ENCODE data around the gene CYFIP1. TPM values are rescaled to one million over a fixed set of nuclear protein-coding genes. Genes with fewer than 3 reads are reported as not detected.

Gene CYFIP1
- total RNA-seq, 4 donors from 2014 or later: 31.1 to 52.6 (median 37.4) TPM

- intact Hi-C loops (cut with DNase I; ENCODE audit: low total_unique reads): loop anchor here (2.0 to 10.0 kb wide), 3 partner anchors 58 to 194 kb away; partner anchors contain the start of genes NIPA1, NIPA2 and TUBGCP5
- DNase-seq: no peak
- H3K27me3 ChIP-seq: no peaks in the 10 kb centered on the region
- in situ Hi-C loops (cut with MboI; ENCODE audit: low sequenced_read_pairs in 4 of 4): no loop called here
- ATAC-seq: no peak
- no peaks in the 10 kb centered on the region for H3K9me3 ChIP-seq
- H3K27ac ChIP-seq: peak overlapping the region in 3 of 4 donors; percentile 69 to 78 (median 74)
- TF ChIP-seq POLR2A (IDR thresholded peaks at IDR 0.05) (no peak), CTCF (IDR thresholded peaks at IDR 0.05 in 4 of 5, conservative IDR thresholded peaks at IDR 0.05 in 1 of 5) (no peak)
- H3K36me3 ChIP-seq: no peaks in the 10 kb centered on the region
- H3K4me1 ChIP-seq: peaks cover 5 to 13% of the 10 kb centered on the region in 2 donors
- H3K4me3 ChIP-seq: peak overlapping the region; percentile 72 to 97 (median 88)
Observed at GRCh38 chr15:22981051-22981840, 1.1 kb upstream of the CYFIP1 start.

GRCh38 chr15:22979238-22980188 lies 655 bp downstream of the CYFIP1 start:
- no peaks in the 10 kb centered on the region for H3K36me3 ChIP-seq
- peak overlapping the region; percentile 50 to 78 (median 72) for H3K27ac ChIP-seq
- peak; percentile 43 to 48 for ATAC-seq
- peaks cover 5 to 13% of the 10 kb centered on the region in 2 donors for H3K4me1 ChIP-seq
- peak in 1 of 5 experiments; percentile 15 for TF ChIP-seq CTCF (IDR thresholded peaks at IDR 0.05 in 4 of 5, conservative IDR thresholded peaks at IDR 0.05 in 1 of 5)
- no peak for TF ChIP-seq POLR2A (IDR thresholded peaks at IDR 0.05)
- H3K27me3 ChIP-seq: no peaks in the 10 kb centered on the region
- no peaks in the 10 kb centered on the region for H3K9me3 ChIP-seq
- peak overlapping the region; percentile 72 to 97 (median 88) for H3K4me3 ChIP-seq
- intact Hi-C loops (cut with DNase I; ENCODE audit: low total_unique reads): loop anchor here (2.0 to 10.0 kb wide), 3 partner anchors 59 to 192 kb away; partner anchors contain the start of genes NIPA1, NIPA2 and TUBGCP5
- in situ Hi-C loops (cut with MboI; ENCODE audit: low sequenced_read_pairs in 4 of 4): no loop called here
- DNase-seq: peak in 1 of 2 donors; percentile 20

GRCh38 chr15:22978691-22979237 lies 1.4 kb downstream of the CYFIP1 start:
- Histone ChIP-seq H3K9me3 (no peaks in the 10 kb centered on the region), H3K27me3 (no peaks in the 10 kb centered on the region), H3K4me1 (peaks cover 5 to 13% of the 10 kb centered on the region in 2 donors), H3K27ac (peak overlapping the region in 2 of 4 donors; percentile 69 to 74), H3K36me3 (no peaks in the 10 kb centered on the region), H3K4me3 (peak overlapping the region; percentile 72 to 97 (median 88))
- intact Hi-C loops (cut with DNase I; ENCODE audit: low total_unique reads): no loop called here
- DNase-seq: no peak
- in situ Hi-C loops (cut with MboI; ENCODE audit: low sequenced_read_pairs in 4 of 4): no loop called here
- peak; percentile 8 to 15 for ATAC-seq
- TF ChIP-seq POLR2A (IDR thresholded peaks at IDR 0.05): no peak
- TF ChIP-seq CTCF (IDR thresholded peaks at IDR 0.05 in 4 of 5, conservative IDR thresholded peaks at IDR 0.05 in 1 of 5): no peak

- no peak for TF ChIP-seq CTCF (IDR thresholded peaks at IDR 0.05 in 4 of 5, conservative IDR thresholded peaks at IDR 0.05 in 1 of 5)
- TF ChIP-seq POLR2A (IDR thresholded peaks at IDR 0.05): no peak
- ATAC-seq (no peak), DNase-seq (no peak)
- Histone ChIP-seq H3K9me3 (no peaks in the 10 kb centered on the region), H3K36me3 (no peaks in the 10 kb centered on the region), H3K4me1 (peaks cover 5 to 13% of the 10 kb centered on the region in 2 donors), H3K27ac (no peak overlapping the region), H3K27me3 (no peaks in the 10 kb centered on the region), H3K4me3 (no peak overlapping the region)
- intact Hi-C loops (cut with DNase I; ENCODE audit: low total_unique reads) (no loop called here), in situ Hi-C loops (cut with MboI; ENCODE audit: low sequenced_read_pairs in 4 of 4) (no loop called here)
Observed at GRCh38 chr15:22974745-22975144, 5.4 kb downstream of the CYFIP1 start.

All from gastrocnemius medialis (tissue), 4 donors.